ENCODE results near the gene VAV1. TPM values are rescaled to one million over a fixed set of nuclear protein-coding genes. Genes with fewer than 3 reads are reported as not detected.
"Not testable (repeated sequence)": the region's sequence is repeated elsewhere in the genome, so short reads cannot be mapped to it uniquely, and the experiment has no call there.

Gene VAV1
- total RNA-seq, 1 experiment from 2014 or later: not detected

DNA sequence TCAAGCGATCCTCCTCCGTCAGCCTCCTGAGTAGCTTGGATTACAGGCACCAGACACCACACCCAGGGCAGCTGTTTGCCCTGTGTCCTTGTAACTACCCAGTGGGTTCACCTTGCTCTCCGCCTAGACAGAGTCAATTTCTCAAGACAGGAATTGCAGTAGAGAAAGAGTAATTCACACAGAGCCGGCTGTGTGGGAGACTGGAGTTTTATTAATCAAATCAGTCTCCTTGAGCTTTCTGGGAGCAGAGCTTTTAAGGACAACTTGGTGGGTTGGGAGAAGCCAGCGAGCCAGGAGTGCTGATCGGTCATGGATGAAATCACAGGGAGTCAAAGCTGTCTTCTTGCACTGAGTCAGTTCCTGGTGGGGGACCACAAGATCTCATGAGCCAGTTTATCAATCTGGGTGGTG is 94.2 kb downstream of the VAV1 start:
- Histone ChIP-seq H3K27me3 (replicated peaks; ENCODE audit: control insufficient read depth, insufficient read depth, low read length) (no peaks in the 10 kb centered on the region), H3K4me3 (ENCODE audit: low read depth, low read length) (no peak overlapping the region), H3K9me3 (no peaks in the 10 kb centered on the region), H3K36me3 (ENCODE audit: control insufficient read depth, insufficient read depth, low read length) (no peaks in the 10 kb centered on the region), H3K4me1 (no peaks in the 10 kb centered on the region)
- no peaks in the 10 kb centered on the region for H3K9me3 Mint-ChIP-seq (ENCODE audit: unreplicated experiment)
- TF ChIP-seq, protein P1, sequence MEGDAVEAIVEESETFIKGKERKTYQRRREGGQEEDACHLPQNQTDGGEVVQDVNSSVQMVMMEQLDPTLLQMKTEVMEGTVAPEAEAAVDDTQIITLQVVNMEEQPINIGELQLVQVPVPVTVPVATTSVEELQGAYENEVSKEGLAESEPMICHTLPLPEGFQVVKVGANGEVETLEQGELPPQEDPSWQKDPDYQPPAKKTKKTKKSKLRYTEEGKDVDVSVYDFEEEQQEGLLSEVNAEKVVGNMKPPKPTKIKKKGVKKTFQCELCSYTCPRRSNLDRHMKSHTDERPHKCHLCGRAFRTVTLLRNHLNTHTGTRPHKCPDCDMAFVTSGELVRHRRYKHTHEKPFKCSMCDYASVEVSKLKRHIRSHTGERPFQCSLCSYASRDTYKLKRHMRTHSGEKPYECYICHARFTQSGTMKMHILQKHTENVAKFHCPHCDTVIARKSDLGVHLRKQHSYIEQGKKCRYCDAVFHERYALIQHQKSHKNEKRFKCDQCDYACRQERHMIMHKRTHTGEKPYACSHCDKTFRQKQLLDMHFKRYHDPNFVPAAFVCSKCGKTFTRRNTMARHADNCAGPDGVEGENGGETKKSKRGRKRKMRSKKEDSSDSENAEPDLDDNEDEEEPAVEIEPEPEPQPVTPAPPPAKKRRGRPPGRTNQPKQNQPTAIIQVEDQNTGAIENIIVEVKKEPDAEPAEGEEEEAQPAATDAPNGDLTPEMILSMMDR (IDR thresholded peaks at IDR 0.05; ENCODE audit: insufficient read depth in 1 of 2, low read depth in 1 of 2, low read length in 1 of 2, severe bottlenecking in 1 of 2, unreplicated experiment in 1 of 2): no peak
- CTCF ChIA-PET: no interaction called here
- H3K27ac Mint-ChIP-seq (ENCODE audit: unreplicated experiment): no peak overlapping the region
- no peak for DNase-seq
- peaks cover 6% of the 10 kb centered on the region for H3K4me1 Mint-ChIP-seq (ENCODE audit: low read depth, unreplicated experiment)
- no peak overlapping the region for H3K4me3 Mint-ChIP-seq (ENCODE audit: unreplicated experiment)
- POLR2A ChIA-PET: no interaction called here
- peaks cover 5% of the 10 kb centered on the region for H3K27me3 Mint-ChIP-seq (ENCODE audit: insufficient read depth, unreplicated experiment)
- no peaks in the 10 kb centered on the region for H3K36me3 Mint-ChIP-seq (ENCODE audit: insufficient read depth, unreplicated experiment)
- intact Hi-C loops (cut with micrococcal nuclease; ENCODE audit: unreplicated experiment): no loop called here
- BruUV-seq (replicated peaks): no TSS peak

DNA sequence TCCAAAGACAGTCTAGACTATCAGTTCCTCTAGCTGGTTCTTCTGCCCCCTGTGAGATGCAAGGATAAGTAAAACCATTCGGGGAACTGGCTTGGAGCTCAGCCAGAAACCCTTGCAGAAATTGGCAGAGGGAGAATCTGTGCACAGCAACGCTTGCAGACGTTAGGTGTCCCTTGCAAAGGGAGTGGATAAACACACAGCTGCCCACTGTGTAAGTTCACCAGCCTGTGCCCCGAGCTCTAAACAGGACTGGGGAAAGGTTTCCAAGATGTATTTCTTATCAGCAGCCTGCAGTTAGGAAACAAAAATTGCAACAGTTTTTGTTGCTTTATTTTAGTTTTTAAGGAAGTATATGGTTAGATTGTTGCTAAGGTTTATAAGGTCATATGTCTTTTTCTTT is 95.8 kb downstream of the VAV1 start:
- Mint-ChIP-seq H3K4me1 (ENCODE audit: low read depth, unreplicated experiment) (no peaks in the 10 kb centered on the region), H3K27ac (ENCODE audit: unreplicated experiment) (no peak overlapping the region), H3K4me3 (ENCODE audit: unreplicated experiment) (no peak overlapping the region), H3K27me3 (ENCODE audit: insufficient read depth, unreplicated experiment) (peaks cover 5% of the 10 kb centered on the region), H3K36me3 (ENCODE audit: insufficient read depth, unreplicated experiment) (no peaks in the 10 kb centered on the region), H3K9me3 (ENCODE audit: unreplicated experiment) (peaks cover 5% of the 10 kb centered on the region)
- Histone ChIP-seq H3K27me3 (replicated peaks; ENCODE audit: control insufficient read depth, insufficient read depth, low read length) (no peaks in the 10 kb centered on the region), H3K36me3 (ENCODE audit: control insufficient read depth, insufficient read depth, low read length) (no peaks in the 10 kb centered on the region), H3K4me1 (no peaks in the 10 kb centered on the region), H3K4me3 (ENCODE audit: low read depth, low read length) (no peak overlapping the region), H3K9me3 (no peaks in the 10 kb centered on the region)
- TF ChIP-seq, protein P1 (IDR thresholded peaks at IDR 0.05; ENCODE audit: insufficient read depth in 1 of 2, low read depth in 1 of 2, low read length in 1 of 2, severe bottlenecking in 1 of 2, unreplicated experiment in 1 of 2): no peak
- ChIA-PET CTCF (no interaction called here), POLR2A (no interaction called here)
- intact Hi-C loops (cut with micrococcal nuclease; ENCODE audit: unreplicated experiment): no loop called here
- no TSS peak for BruUV-seq (replicated peaks)
- DNase-seq: no peak

DNA sequence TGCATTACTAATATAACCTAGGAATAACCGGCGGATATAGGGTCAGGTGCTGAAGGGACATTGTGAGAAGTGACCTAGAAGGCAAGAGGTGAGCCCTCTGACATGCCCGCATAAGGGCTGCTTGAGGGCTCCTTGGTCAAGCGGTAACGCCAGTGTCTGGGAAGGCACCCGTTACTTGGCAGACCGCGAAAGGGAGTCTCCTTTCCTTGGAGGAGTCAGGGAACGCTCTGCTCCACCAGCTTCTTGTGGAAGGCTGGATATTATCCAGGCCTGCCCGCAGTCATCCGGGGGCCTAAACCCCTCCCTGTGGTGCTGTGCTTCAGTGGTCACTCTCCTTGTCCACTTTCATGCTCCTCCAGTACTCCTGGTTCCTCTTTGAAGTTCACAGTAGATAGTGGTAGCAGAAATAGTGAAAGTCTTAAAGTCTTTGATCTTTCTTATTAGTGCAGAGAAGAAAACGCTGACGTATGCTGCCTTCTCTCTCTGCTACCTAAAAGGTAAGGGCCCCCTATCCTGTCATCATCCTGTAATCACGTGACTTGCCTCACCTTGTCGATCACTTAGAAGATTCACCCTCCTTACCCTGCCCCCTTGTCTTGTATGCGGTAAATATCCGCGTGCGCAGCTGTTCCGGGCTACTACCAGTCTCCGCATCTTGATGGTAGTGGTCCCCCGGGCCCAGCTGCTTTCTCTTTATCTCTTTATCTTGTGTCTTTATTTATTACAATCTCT is 96.8 kb downstream of the VAV1 start:
- BruUV-seq (replicated peaks); H3K36me3 ChIP-seq (ENCODE audit: control insufficient read depth, insufficient read depth, low read length); POLR2A ChIA-PET; H3K27ac Mint-ChIP-seq (ENCODE audit: unreplicated experiment); CTCF ChIA-PET; H3K27me3 ChIP-seq (replicated peaks; ENCODE audit: control insufficient read depth, insufficient read depth, low read length); H3K4me1 Mint-ChIP-seq (ENCODE audit: low read depth, unreplicated experiment); H3K9me3 ChIP-seq; H3K4me3 Mint-ChIP-seq (ENCODE audit: unreplicated experiment); H3K36me3 Mint-ChIP-seq (ENCODE audit: insufficient read depth, unreplicated experiment); H3K9me3 Mint-ChIP-seq (ENCODE audit: unreplicated experiment); H3K27me3 Mint-ChIP-seq (ENCODE audit: insufficient read depth, unreplicated experiment); H3K4me1 ChIP-seq; intact Hi-C loops (cut with micrococcal nuclease; ENCODE audit: unreplicated experiment); H3K4me3 ChIP-seq (ENCODE audit: low read depth, low read length); DNase-seq: not testable (repeated sequence)

Data from Caco-2 (cell line).